BLaER1 (cell line): ENCODE data around the gene ENTREP3.
A peak's percentile ranks its signal among the peaks of the same experiment; 100 is the strongest.

Source experiments
- H3K27ac ChIP-seq: shearing (Covaris generic); formaldehyde crosslinking; 2 replicates; pipeline ENCODE4 v1.8.1; 2022
- H3K27me3 ChIP-seq: shearing (Covaris generic); formaldehyde crosslinking; 2 replicates; pipeline ENCODE4 v1.8.1; 2022
- H3K36me3 ChIP-seq: shearing (Covaris generic); formaldehyde crosslinking; 2 replicates; pipeline ENCODE4 v1.8.1; 2022
- H3K4me1 ChIP-seq: shearing (Covaris generic); formaldehyde crosslinking; 2 replicates; pipeline ENCODE4 v1.8.1; 2022
- H3K4me2 ChIP-seq: shearing (Covaris generic); formaldehyde crosslinking; 2 replicates; pipeline ENCODE4 v1.8.1; 2022
- H3K4me3 ChIP-seq: shearing (Covaris generic); formaldehyde crosslinking; 2 replicates; pipeline ENCODE4 v1.8.1; 2022
- H3K9ac ChIP-seq: shearing (Covaris generic); formaldehyde crosslinking; 2 replicates; pipeline ENCODE4 v1.8.1; 2022
- H3K9me3 ChIP-seq: shearing (Covaris generic); formaldehyde crosslinking; 2 replicates; pipeline ENCODE4 v1.8.1; 2022
- H4K20me1 ChIP-seq: shearing (Covaris generic); formaldehyde crosslinking; 2 replicates; pipeline ENCODE4 v1.8.1; 2022
- Cebpa-rat ChIP-seq: shearing (Covaris generic); IDR thresholded peaks from 2 replicates; pipeline ENCODE4 v1.8.1; 2022

The ENTREP3 gene

DNA sequence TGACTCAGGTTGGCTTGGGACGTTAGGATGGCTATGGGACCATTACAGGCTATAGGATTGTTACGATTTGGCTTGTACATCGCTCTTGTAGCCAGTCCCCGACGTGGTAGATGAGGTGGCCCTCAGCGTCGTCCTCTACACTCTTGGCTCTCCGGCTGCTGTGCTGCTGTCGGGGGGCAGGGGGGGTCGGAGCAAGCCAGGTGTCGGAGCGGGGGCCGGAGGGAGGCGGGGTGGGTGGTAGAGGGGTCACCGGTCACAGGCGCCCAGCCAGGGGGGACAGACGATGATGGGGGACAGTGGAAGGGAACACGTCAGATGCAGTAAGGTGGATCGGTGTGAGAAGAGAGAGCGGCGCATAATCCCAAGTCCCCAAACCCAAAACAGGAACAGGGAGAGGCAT is 13.3 kb upstream of the ENTREP3 start:
- H3K9me3 ChIP-seq: no peaks in the 10 kb centered on the region
- no peak overlapping the region for H3K4me2 ChIP-seq
- H3K27me3 ChIP-seq: no peaks in the 10 kb centered on the region
- H3K4me3 ChIP-seq: no peak overlapping the region
- no peak overlapping the region for H3K27ac ChIP-seq
- TF ChIP-seq Cebpa-rat: no peak
- peaks cover 12% of the 10 kb centered on the region for H3K4me1 ChIP-seq
- no peak overlapping the region for H3K9ac ChIP-seq
- peaks cover 82% of the 10 kb centered on the region for H3K36me3 ChIP-seq
- H4K20me1 ChIP-seq: peaks cover 50% of the 10 kb centered on the region

DNA sequence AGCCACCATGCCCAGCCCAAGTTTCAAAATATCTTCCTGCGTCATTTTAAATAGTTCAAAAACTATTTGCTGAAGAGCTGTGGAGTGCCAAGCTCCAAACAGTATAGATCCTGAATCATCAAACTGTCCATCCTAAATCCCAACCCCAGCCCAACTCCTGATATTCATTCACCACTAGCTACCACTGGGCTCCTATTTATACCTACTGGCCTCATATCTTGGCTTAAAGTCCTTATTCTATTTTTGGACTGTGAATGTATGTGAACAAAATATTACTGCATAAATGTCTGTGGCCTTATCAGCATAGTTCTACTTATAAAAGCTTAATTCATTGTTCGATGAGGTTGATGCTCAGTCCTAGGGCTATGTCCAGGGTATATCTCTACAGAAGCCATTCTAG is 12.1 kb upstream of the ENTREP3 start:
- H3K36me3 ChIP-seq: peaks cover 93% of the 10 kb centered on the region
- H3K4me2 ChIP-seq: no peak overlapping the region
- H3K9ac ChIP-seq: no peak overlapping the region
- no peak overlapping the region for H3K27ac ChIP-seq
- TF ChIP-seq Cebpa-rat: no peak
- H4K20me1 ChIP-seq: peaks cover 45% of the 10 kb centered on the region
- peaks cover 16% of the 10 kb centered on the region for H3K4me1 ChIP-seq
- H3K27me3 ChIP-seq: no peaks in the 10 kb centered on the region
- H3K4me3 ChIP-seq: no peak overlapping the region
- no peaks in the 10 kb centered on the region for H3K9me3 ChIP-seq

DNA sequence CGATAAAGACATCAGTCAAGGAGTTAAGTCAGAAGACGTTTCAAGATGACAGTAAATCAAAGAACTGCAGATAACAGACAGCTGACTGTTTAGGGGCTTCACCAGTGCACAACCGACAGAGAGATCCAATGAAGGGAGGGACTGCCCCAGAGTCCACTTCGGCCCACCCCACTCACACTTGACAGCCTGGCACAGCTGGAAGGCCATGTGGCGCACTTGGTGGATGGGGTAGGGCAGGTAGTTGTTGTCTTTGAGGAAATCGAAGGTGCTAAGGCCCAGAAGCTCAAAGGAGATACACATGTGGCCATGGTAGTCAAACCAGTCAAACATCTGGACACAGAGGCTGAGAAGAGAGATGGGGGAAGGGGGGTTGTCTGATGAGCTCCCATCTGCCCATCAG is 11.3 kb upstream of the ENTREP3 start:
- H3K27ac ChIP-seq: no peak overlapping the region
- peaks cover 89% of the 10 kb centered on the region for H3K36me3 ChIP-seq
- H3K4me3 ChIP-seq: no peak overlapping the region
- H3K9me3 ChIP-seq: no peaks in the 10 kb centered on the region
- H3K4me2 ChIP-seq: no peak overlapping the region
- no peak for TF ChIP-seq Cebpa-rat
- H4K20me1 ChIP-seq: peaks cover 41% of the 10 kb centered on the region
- H3K27me3 ChIP-seq: no peaks in the 10 kb centered on the region
- peaks cover 8% of the 10 kb centered on the region for H3K4me1 ChIP-seq
- H3K9ac ChIP-seq: no peak overlapping the region

DNA sequence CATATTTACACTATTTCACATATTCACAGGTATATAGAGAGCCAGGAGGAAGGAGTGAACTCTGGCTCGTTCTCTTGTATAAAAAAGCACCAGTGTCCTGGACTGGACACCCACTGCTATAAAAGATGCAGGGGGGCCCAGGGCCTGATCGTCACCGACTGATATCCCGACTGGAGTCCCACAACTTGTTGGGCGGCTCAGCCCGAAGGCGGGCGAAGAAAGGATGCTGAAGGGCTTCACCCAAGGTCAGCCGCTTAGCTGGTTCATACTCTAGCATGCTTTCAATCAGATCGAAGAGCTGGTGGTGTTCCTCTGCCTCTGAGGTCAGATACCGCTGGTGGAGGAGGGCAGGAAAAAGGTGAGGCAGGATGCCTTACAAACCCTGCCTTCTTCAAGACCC is 7.8 kb upstream of the ENTREP3 start:
- peaks cover 81% of the 10 kb centered on the region for H3K36me3 ChIP-seq
- no peaks in the 10 kb centered on the region for H3K9me3 ChIP-seq
- H3K4me1 ChIP-seq: peaks cover 24% of the 10 kb centered on the region
- H3K27me3 ChIP-seq: no peaks in the 10 kb centered on the region
- H3K9ac ChIP-seq: no peak overlapping the region
- no peak overlapping the region for H3K4me2 ChIP-seq
- peaks cover 25% of the 10 kb centered on the region for H4K20me1 ChIP-seq
- TF ChIP-seq Cebpa-rat: no peak
- H3K27ac ChIP-seq: no peak overlapping the region
- no peak overlapping the region for H3K4me3 ChIP-seq

DNA sequence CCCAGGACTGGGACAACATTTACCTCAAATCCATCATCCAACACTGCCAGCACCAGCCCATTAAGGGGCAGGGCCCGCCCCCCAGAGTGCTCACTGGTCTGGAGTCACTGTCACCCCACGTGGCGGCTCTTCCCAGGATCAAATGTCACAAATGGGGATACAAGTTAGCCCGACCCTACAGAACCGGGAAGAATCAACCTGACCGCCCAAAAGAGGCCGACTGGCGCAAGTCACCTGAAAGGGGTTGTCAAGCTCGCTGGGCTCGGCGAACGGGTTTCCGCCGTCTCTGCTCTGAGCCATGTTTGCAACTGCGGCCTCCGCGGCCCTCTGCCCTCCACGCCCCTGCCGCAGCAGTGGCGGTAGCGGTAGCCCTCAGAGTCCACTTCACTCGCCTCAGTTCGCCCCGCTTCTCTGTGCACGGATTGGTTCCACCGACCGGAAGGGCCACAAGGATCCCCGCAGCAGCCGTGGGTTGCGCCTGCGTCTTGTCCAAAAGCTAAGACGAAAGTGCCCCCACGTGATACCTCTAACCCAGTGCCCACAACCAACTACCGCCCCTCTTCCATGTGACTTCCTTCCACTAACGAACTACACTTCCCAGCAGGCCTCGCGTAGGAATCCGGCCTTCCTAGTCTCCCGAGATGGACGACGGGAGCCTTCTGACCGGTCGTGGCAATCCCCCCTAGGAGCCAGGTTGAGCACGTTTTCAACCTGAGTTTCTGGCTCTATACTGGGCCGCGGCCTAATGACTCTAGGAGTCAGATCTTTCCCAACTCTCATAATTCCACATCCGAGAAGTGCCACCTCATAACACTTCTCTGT is 6.8 kb upstream of the ENTREP3 start, which contains the start of gene SCAMP3:
Gene SCAMP3 (minus strand): TSS at position 509 of the 822 bp plus-strand sequence. CDS start 209 bp downstream, at position 300.
- H3K9ac ChIP-seq: peak within 1 kb of the TSS; percentile 86
- no peak for TF ChIP-seq Cebpa-rat
- H3K27me3 ChIP-seq: no peaks in the 10 kb centered on the region
- H4K20me1 ChIP-seq: peaks cover 19% of the 10 kb centered on the region
- H3K4me2 ChIP-seq: peak within 1 kb of the TSS; percentile 98
- H3K9me3 ChIP-seq: no peaks in the 10 kb centered on the region
- H3K36me3 ChIP-seq: peaks cover 81% of the 10 kb centered on the region
- H3K4me1 ChIP-seq: peaks cover 24% of the 10 kb centered on the region
- peak within 1 kb of the TSS; percentile 78 for H3K27ac ChIP-seq
- H3K4me3 ChIP-seq: peak within 1 kb of the TSS; percentile 82

DNA sequence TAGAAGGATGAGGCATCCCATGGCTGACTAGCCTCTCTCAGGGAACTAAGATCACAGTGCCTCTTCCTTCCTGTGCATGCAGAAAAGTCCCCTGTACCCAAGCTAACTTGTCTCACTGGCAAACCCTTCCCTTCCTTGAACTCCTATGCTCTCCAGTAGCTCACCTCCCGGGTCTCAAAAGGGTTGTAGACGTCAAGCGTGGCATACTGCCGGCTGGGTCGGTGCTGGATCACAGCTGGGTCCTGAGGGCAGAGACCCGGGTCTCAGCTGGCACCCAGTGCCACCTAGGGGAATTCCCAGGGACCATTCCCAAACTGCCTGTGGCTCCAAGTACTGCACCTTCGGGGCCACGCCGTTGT is 6.2 kb upstream of the ENTREP3 start:
- peaks cover 25% of the 10 kb centered on the region for H3K4me1 ChIP-seq
- TF ChIP-seq Cebpa-rat: no peak
- H3K4me2 ChIP-seq: peak overlapping the region; percentile 98
- H4K20me1 ChIP-seq: peaks cover 22% of the 10 kb centered on the region
- no peaks in the 10 kb centered on the region for H3K27me3 ChIP-seq
- peaks cover 81% of the 10 kb centered on the region for H3K36me3 ChIP-seq
- peak overlapping the region; percentile 86 for H3K9ac ChIP-seq
- H3K27ac ChIP-seq: peak overlapping the region; percentile 78
- no peaks in the 10 kb centered on the region for H3K9me3 ChIP-seq
- peak overlapping the region; percentile 82 for H3K4me3 ChIP-seq

DNA sequence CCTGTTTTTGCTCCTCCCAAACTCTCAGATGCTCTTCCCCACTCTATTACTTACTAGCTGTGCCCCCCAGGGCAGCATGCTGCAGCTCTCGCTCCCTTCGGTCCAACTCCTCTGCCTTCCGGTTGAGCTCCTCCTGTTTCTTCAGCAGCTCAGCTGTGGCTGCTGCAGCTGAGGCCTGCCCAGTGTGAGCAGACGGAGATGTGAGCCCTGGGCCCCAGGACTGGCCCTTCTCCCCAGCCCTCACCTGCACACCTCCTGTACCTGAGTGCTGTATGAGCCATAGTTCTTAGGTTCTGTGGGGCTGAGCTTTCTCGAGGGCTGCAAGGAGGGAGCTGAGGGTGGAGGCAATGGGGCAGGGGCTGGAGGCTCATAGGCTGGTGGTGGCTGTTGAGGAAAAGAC is 5.0 kb upstream of the ENTREP3 start:
- TF ChIP-seq Cebpa-rat: no peak
- Histone ChIP-seq H3K4me2 (peak overlapping the region; percentile 98), H3K27me3 (no peaks in the 10 kb centered on the region), H4K20me1 (peaks cover 26% of the 10 kb centered on the region), H3K9me3 (no peaks in the 10 kb centered on the region), H3K27ac (no peak overlapping the region), H3K9ac (peak overlapping the region; percentile 86; the same call in 1 of the 2 replicates), H3K4me3 (no peak overlapping the region), H3K4me1 (peaks cover 36% of the 10 kb centered on the region), H3K36me3 (peaks cover 75% of the 10 kb centered on the region)

DNA sequence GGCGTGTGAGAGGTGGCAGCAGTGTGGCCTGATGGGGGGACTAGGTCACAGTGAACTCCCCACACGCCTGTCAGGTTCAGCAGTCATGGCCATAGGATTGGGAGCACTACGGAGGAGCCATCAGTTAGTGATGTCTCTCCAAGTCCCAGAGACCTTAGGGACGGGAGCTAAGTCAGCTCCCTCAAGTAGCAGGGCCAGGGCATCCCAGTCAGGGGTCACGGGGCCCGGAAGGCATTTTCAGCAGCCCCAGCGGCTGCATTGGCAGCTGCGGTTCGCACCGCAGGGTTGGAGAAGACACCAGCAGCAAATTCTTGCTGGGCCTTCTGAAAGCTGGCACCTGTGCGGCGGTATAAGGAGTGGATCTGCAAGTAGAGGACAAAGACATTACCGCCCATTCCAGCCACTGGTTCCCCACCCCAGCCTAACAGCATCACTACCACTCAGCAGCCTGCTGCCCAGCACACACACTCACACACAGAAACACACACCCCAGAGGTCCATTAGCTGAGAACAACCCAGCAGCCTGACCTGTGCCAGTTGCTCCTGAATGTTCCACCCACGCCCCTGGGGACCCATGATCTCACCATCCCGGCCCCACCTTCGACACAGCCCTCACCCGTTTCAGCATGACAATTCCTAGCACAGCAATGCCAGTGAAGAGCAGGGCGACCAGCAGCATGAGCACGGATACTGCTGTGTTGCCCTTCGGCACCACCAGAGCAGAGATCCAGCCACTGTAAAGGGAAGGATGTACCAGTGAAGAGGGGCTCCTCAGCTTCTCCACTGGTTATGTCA is 972 bp upstream of the ENTREP3 start:
- Histone ChIP-seq H3K4me1 (peaks cover 58% of the 10 kb centered on the region), H3K27me3 (no peaks in the 10 kb centered on the region), H3K9ac (peak overlapping the region; percentile 82), H3K27ac (no peak overlapping the region), H3K4me3 (peak overlapping the region; percentile 77; the same call in 1 of the 2 replicates), H3K36me3 (peaks cover 49% of the 10 kb centered on the region), H3K4me2 (peak overlapping the region; percentile 99), H3K9me3 (no peaks in the 10 kb centered on the region), H4K20me1 (peaks cover 19% of the 10 kb centered on the region)
- no peak for TF ChIP-seq Cebpa-rat

DNA sequence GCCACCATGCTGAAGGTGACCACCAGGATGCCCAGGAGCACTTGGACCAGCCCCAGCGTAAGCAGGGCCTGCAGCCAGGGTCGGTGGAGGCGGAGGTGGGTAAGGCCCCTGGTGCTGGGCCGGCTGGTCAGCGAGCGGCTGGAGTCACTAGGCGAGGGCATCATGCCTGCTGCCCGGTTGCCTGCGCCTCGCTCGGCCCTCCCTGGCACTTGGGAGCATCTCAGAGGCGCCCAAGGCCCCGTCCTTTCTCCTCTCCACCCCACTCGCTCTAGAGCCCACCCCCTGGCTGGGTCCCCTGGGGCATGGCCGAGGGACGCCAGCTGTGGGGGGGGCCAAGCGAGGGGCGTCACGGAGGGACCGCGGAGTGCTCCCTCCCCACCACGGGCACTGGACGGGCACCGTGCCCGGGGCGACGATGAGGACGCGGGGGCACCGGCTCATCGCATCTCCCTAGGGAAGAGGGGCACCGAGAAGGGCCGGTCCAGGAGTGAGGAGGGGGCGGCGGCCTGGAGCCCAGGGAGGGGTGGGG is 505 bp downstream of the ENTREP3 start:
- Histone ChIP-seq H3K4me2 (peak overlapping the region; percentile 99), H3K9ac (peak overlapping the region; percentile 82), H4K20me1 (peaks cover 7% of the 10 kb centered on the region; the same call in 1 of the 2 replicates), H3K4me3 (peak overlapping the region; percentile 77), H3K36me3 (peaks cover 38% of the 10 kb centered on the region), H3K4me1 (peaks cover 58% of the 10 kb centered on the region), H3K9me3 (no peaks in the 10 kb centered on the region), H3K27ac (peak overlapping the region; percentile 83), H3K27me3 (no peaks in the 10 kb centered on the region)
- TF ChIP-seq Cebpa-rat: no peak
